Measurements from ENCODE around the gene WIZ. TPM values are rescaled to one million over a fixed set of nuclear protein-coding genes. Genes with fewer than 3 reads are reported as not detected.

Gene WIZ
- total and polyA plus RNA-seq, 9 of the 15 experiments (the other 6 are each of a cell fraction or from before 2014, with no cell fraction given), result 0.06 to 37.5 (median 4.8) TPM

GRCh38 chr19:15398501-15399233, 51.1 kb downstream of the WIZ start (continued):
- TF ChIP-seq CTCF (IDR thresholded peaks at IDR 0.05 in 2 of 3, conservative IDR thresholded peaks at IDR 0.05 in 1 of 3; ENCODE audit: insufficient read depth in 2 of 3, low read depth in 1 of 3, low read length in 3 of 3), result no peak
- peak; percentile 41; the same call in 1 of the 2 replicates for TF ChIP-seq POLR2G (IDR thresholded peaks at IDR 0.05; ENCODE audit: low read depth, low read length)

- Histone ChIP-seq H4K20me1 (replicated peaks; ENCODE audit: control insufficient read depth, insufficient read depth, low read length) (no peaks in the 10 kb centered on the region; the same call in 1 of the 2 replicates), H3K27ac (ENCODE audit: extremely low read depth, low read depth, low read length) (no peak overlapping the region), H3K9ac (ENCODE audit: insufficient read depth in 1 of 2, low read depth in 2 of 2, low read length in 2 of 2) (no peak overlapping the region; a peak in 1 of 4 replicates), H3K4me1 (replicated peaks in 1 of 2; ENCODE audit: control insufficient read depth in 2 of 2, insufficient read depth in 2 of 2, low read length in 2 of 2) (peaks cover 0 to 12% of the 10 kb centered on the region in 2 experiments; a peak in 1 of 5 replicates), H3K36me3 (ENCODE audit: control insufficient read depth, insufficient read depth, low read length) (peaks cover 90% of the 10 kb centered on the region), H2AFZ (ENCODE audit: low read depth, low read length) (no peak overlapping the region), H3K4me3 (no peak overlapping the region), H3K27me3 (ENCODE audit: control insufficient read depth in 2 of 2, insufficient read depth in 2 of 2, low read length in 2 of 2) (no peaks in the 10 kb centered on the region), H3K4me2 (ENCODE audit: insufficient read depth, low read length) (no peak overlapping the region), H3K9me3 (replicated peaks; ENCODE audit: control insufficient read depth, insufficient read depth, low read depth, low read length) (no peaks in the 10 kb centered on the region), H3K9me1 (ENCODE audit: control insufficient read depth, insufficient read depth, low read length) (no peaks in the 10 kb centered on the region), H3K79me2 (ENCODE audit: control insufficient read depth, insufficient read depth, low read length) (peaks cover 23% of the 10 kb centered on the region)
- DNase-seq (ENCODE audit: extremely low read depth in 1 of 4, low spot score in 3 of 4) (no peak), FAIRE-seq (no peak), ATAC-seq (no peak)
- CTCF ChIA-PET (ENCODE audit: low intra/inter-chr PET ratio), result no interaction called here
- in situ Hi-C loops (cut with MboI) (no loop called here), intact Hi-C loops (cut with micrococcal nuclease) (no loop called here)
- 86% methylated on average over 9 of the region's 11 CpGs for WGBS (ENCODE audit: insufficient coverage, low coverage, missing lambda C conversion rate)
- BruUV-seq (replicated peaks), result no TSS peak
- POLR2A ChIA-PET, result interaction anchor here (0.7 to 1.4 kb wide), 4 partner anchors 19 to 370 kb away, joined by 3 to 5 read pairs (median 4); partner anchors contain the start of gene AKAP8L
- TF ChIP-seq ATF6 (CRISPR knock-in tag; IDR thresholded peaks at IDR 0.05) (no peak), MTA2 (IDR thresholded peaks at IDR 0.05; ENCODE audit: low read depth) (no peak), CREB1 (IDR thresholded peaks at IDR 0.05) (no peak), CREB1 (CRISPR knock-in tag; IDR thresholded peaks at IDR 0.05) (no peak), ZNF146 (CRISPR knock-in tag; IDR thresholded peaks at IDR 0.05; ENCODE audit: unreplicated experiment) (no peak), ZNF79 (CRISPR knock-in tag; IDR thresholded peaks at IDR 0.05; ENCODE audit: low read depth) (no peak), CLOCK (CRISPR knock-in tag; IDR thresholded peaks at IDR 0.05; ENCODE audit: borderline replicate concordance) (no peak), TCFL5 (CRISPR knock-in tag; conservative IDR thresholded peaks at IDR 0.05) (no peak), KAT8 (IDR thresholded peaks at IDR 0.05; ENCODE audit: low read depth) (no peak), MAZ (CRISPR knock-in tag; conservative IDR thresholded peaks at IDR 0.05 in 1 of 2, IDR thresholded peaks at IDR 0.05 in 1 of 2) (no peak), SNAPC5 (CRISPR knock-in tag; IDR thresholded peaks at IDR 0.05) (no peak)
These were observed 52.0 kb downstream of the WIZ start for GRCh38 chr19:15397782-15398181.

Measured in K562 (cell line).